AG20443 (cell line): Measurements from ENCODE around the gene HEY2.
"Not testable (repeated sequence)": the region's sequence is repeated elsewhere in the genome, so short reads cannot be mapped to it uniquely, and the experiment has no call there.

Experiments
- DNase-seq: peaks from one replicate; pipeline ENCODE4 v3.0.0; 2012; ENCODE audit warnings: low spot score, mixed read lengths

HEY2 gene

GRCh38 chr6:125773387-125774341 is 24.2 kb downstream of the HEY2 start:
- no peak for DNase-seq

- not testable (repeated sequence) for DNase-seq
Measured at GRCh38 chr6:125776107-125776826, 26.8 kb downstream of the HEY2 start.

GRCh38 chr6:125779924-125780539 is 30.6 kb downstream of the HEY2 start:
- DNase-seq: peak; percentile 89

GRCh38 chr6:125780540-125781313 is 31.3 kb downstream of the HEY2 start:
- peak; percentile 62 for DNase-seq

GRCh38 chr6:125781314-125781868 is 32.0 kb downstream of the HEY2 start:
- no peak for DNase-seq

GRCh38 chr6:125784365-125784764 is 34.9 kb downstream of the HEY2 start:
- DNase-seq: no peak

GRCh38 chr6:125787791-125788190 is 38.4 kb downstream of the HEY2 start:
- peak; percentile 23 for DNase-seq

- no peak for DNase-seq
Measured at GRCh38 chr6:125789167-125789566, 39.7 kb downstream of the HEY2 start.

GRCh38 chr6:125789576-125790357 is 40.3 kb downstream of the HEY2 start:
- DNase-seq: peak; percentile 33

- peak; percentile 90 for DNase-seq
Measured at GRCh38 chr6:125790358-125791150, 41.1 kb downstream of the HEY2 start, which contains the start of gene NCOA7. TSS of gene NCOA7 (plus strand) at chr6:125790960. CDS start at chr6:125815355, 24,395 bp downstream.

GRCh38 chr6:125791151-125791819 is 41.9 kb downstream of the HEY2 start:
- peak; percentile 64 for DNase-seq

- no peak for DNase-seq
Measured at GRCh38 chr6:125791820-125792165, 42.4 kb downstream of the HEY2 start.

- DNase-seq: no peak
Measured at GRCh38 chr6:125792172-125792571, 42.7 kb downstream of the HEY2 start.

GRCh38 chr6:125792680-125793079 is 43.2 kb downstream of the HEY2 start:
- no peak for DNase-seq

GRCh38 chr6:125793280-125793679 is 43.8 kb downstream of the HEY2 start:
- DNase-seq: no peak

- no peak for DNase-seq
Measured at GRCh38 chr6:125793863-125794262, 44.4 kb downstream of the HEY2 start.

- no peak for DNase-seq
Measured at GRCh38 chr6:125794342-125795137, 45.1 kb downstream of the HEY2 start.

- DNase-seq: no peak
Measured at GRCh38 chr6:125795301-125795700, 45.9 kb downstream of the HEY2 start.
